Measurements from ENCODE around the gene ATAD2B.

GRCh38 chr2:23947350-23947749 is 20.4 kb upstream of the ATAD2B start:
- no peak for TF ChIP-seq CTCF (conservative IDR thresholded peaks at IDR 0.05 in 1 of 2, IDR thresholded peaks at IDR 0.05 in 1 of 2; ENCODE audit: low read depth in 1 of 2, low read length in 2 of 2)
- TF ChIP-seq EZH2 (IDR thresholded peaks at IDR 0.05; ENCODE audit: low read length, missing control alignments), result no peak

All from fibroblast of lung (primary cell).